Kidney epithelial cell (primary cell): ENCODE results near the gene NOM1. TPM values are rescaled to one million over a fixed set of nuclear protein-coding genes. Genes with fewer than 3 reads are reported as not detected.

Source experiments
- DNase-seq: peaks from one replicate; pipeline ENCODE4 v3.0.0-alpha.2; 2010; ENCODE audit warnings: low read depth
- H3K27me3 ChIP-seq: 2 replicates; pipeline ENCODE4 v1.6.0; 2011; ENCODE audit warnings: low read length; ENCODE audit not compliant: control insufficient read depth, insufficient read depth
- H3K36me3 ChIP-seq: 2 replicates; pipeline ENCODE4 v1.5.1; 2011; ENCODE audit warnings: low read length; ENCODE audit not compliant: control insufficient read depth, insufficient read depth
- H3K4me3 ChIP-seq: 2 replicates; pipeline ENCODE4 v1.5.1; 2011; ENCODE audit warnings: low read depth, mild to moderate bottlenecking, control low read depth, low read length
- CTCF ChIP-seq: IDR thresholded peaks from 2 replicates; pipeline ENCODE4 v1.5.1; 2011; ENCODE audit warnings: mild to moderate bottlenecking, moderate library complexity, low read length, control low read depth, inconsistent platforms; ENCODE audit not compliant: insufficient read depth, poor library complexity, severe bottlenecking
- total RNA-seq: library from RNA; depleted of rRNA; stranded (reverse); fragments of >200 nt; gene quantifications from 2 replicates; pipeline ENCODE4 v1.2.3, GENCODE V29; 2015

NOM1 gene
- total RNA-seq, 1 donor from 2014 or later = 15.9 TPM

GRCh38 chr7:156962897-156963296 lies 13.4 kb downstream of the NOM1 start:
- H3K36me3 ChIP-seq = peaks cover 3% of the 10 kb centered on the region
- no peaks in the 10 kb centered on the region for H3K27me3 ChIP-seq
- DNase-seq = no peak
- H3K4me3 ChIP-seq = no peak overlapping the region
- no peak for TF ChIP-seq CTCF

DNA sequence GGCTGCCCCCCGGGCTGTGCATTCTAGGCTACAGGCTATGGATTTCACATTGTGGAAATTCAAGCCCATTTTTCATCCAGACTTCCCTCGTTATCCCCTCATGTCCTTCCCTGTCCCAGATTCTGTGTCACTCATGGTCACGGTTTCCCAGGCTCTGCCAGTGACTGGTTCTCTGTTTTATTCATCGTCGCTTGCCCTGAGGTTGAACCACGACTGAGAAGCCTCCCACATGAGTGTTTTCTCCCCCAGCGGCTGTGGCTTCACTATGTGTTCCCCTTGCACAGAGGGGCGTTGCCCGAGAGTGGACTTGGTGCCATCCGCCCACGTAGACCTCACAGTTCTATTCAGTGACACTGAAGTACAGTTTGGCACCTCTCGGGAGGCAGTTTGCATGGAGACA lies 14.0 kb downstream of the NOM1 start:
- no peak for TF ChIP-seq CTCF
- H3K27me3 ChIP-seq = no peaks in the 10 kb centered on the region
- no peak for DNase-seq
- no peak overlapping the region for H3K4me3 ChIP-seq
- peaks cover 3% of the 10 kb centered on the region for H3K36me3 ChIP-seq

DNA sequence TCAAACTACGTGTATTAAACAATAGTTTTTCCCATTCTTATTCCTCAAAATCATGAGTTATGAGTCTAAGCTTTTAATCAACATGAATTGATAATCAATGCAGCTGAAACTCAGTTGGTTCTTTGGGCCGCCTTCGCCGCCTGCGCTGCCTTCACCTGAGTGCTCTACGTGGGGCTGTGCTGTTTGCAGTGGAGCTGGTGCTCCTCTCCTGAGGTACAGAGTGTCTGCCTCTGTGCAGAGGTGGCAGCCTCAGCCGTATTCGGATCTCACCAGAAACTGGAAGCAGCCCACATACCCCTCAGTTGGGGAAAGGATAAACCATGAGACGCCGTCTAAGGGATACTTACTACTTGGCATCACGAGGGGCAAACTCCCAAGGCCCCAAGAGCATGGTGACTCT lies 15.5 kb downstream of the NOM1 start:
- DNase-seq = no peak
- Histone ChIP-seq H3K4me3 (no peak overlapping the region), H3K27me3 (no peaks in the 10 kb centered on the region), H3K36me3 (peaks cover 3% of the 10 kb centered on the region)
- no peak for TF ChIP-seq CTCF

- TF ChIP-seq CTCF = no peak
- DNase-seq = no peak
- H3K36me3 ChIP-seq = peaks cover 1% of the 10 kb centered on the region
These were observed 16.9 kb downstream of the NOM1 start for GRCh38 chr7:156966387-156966786.

GRCh38 chr7:156968183-156968582 lies 18.7 kb downstream of the NOM1 start:
- DNase-seq = no peak
- Histone ChIP-seq H3K4me3 (no peak overlapping the region), H3K27me3 (no peaks in the 10 kb centered on the region), H3K36me3 (peaks cover 1% of the 10 kb centered on the region)
- TF ChIP-seq CTCF = no peak

More at GRCh38 chr7:156966387-156966786, 16.9 kb downstream of the NOM1 start:
- H3K27me3 ChIP-seq = no peaks in the 10 kb centered on the region
- no peak overlapping the region for H3K4me3 ChIP-seq

DNA sequence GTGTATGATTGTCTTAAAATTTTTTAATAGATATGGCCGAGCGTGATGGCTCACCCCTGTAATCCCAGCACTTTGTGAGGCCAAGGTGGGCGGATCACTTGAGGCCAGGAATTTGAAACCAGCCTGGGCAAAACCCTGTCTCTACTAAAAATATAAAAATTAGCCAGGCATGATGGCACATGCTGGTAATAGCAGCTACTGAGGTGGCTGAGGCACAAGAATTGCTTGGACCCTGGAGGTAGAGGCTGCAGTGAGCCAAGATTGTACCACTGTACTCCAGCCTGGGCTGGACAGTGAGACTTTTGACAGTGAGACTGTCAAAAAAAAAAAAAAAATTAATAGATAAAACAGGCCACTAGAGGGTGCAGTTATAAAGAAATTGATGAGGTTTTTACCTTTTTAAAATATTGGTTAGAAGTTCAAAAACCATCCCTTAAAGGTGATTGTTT lies 20.5 kb downstream of the NOM1 start:
- DNase-seq = no peak
- no peak for TF ChIP-seq CTCF
- Histone ChIP-seq H3K4me3 (no peak overlapping the region), H3K27me3 (no peaks in the 10 kb centered on the region), H3K36me3 (peaks cover 1% of the 10 kb centered on the region)
